GM18498 (cell line): Measurements from ENCODE around the gene KRTAP1-5.
"Not testable (repeated sequence)": the region's sequence is repeated elsewhere in the genome, so short reads cannot be mapped to it uniquely, and the experiment has no call there.

ENCODE experiments used
- ATAC-seq: cut with Tn5 transposase; IDR thresholded peaks from one replicate; pipeline ENCODE4 v1.9.1; 2021; ENCODE audit warnings: mild to moderate bottlenecking, moderate library complexity; ENCODE audit not compliant: unreplicated experiment

KRTAP1-5 gene

GRCh38 chr17:41026715-41027471 lies at the start of gene KRTAP1-5:
KRTAP1-5 (minus strand) TSS chr17:41027208; CDS start chr17:41027155, 53 bp downstream.
- no peak for ATAC-seq

GRCh38 chr17:41076788-41077187 lies 49.8 kb upstream of the KRTAP1-5 start:
- ATAC-seq, result no peak

- no peak for ATAC-seq
These were observed 46.7 kb upstream of the KRTAP1-5 start for GRCh38 chr17:41073676-41074075.

GRCh38 chr17:41071606-41072360 lies 44.8 kb upstream of the KRTAP1-5 start:
- no peak for ATAC-seq

- ATAC-seq, result no peak
These were observed 42.0 kb upstream of the KRTAP1-5 start for GRCh38 chr17:41069031-41069430.

GRCh38 chr17:41067281-41067680 lies 40.3 kb upstream of the KRTAP1-5 start:
- no peak for ATAC-seq

GRCh38 chr17:41065829-41066624 lies 39.0 kb upstream of the KRTAP1-5 start, which contains the start of gene KRTAP2-4:
KRTAP2-4 (minus strand) TSS chr17:41065879; CDS start chr17:41065845, 34 bp downstream.
- ATAC-seq, result no peak

GRCh38 chr17:41065016-41065689 lies 38.1 kb upstream of the KRTAP1-5 start:
- not testable (repeated sequence) for ATAC-seq

GRCh38 chr17:41064301-41064700 lies 37.3 kb upstream of the KRTAP1-5 start:
- ATAC-seq, result no peak

GRCh38 chr17:41063449-41063848 lies 36.4 kb upstream of the KRTAP1-5 start:
- ATAC-seq, result no peak

- no peak for ATAC-seq
These were observed 35.0 kb upstream of the KRTAP1-5 start for GRCh38 chr17:41061964-41062363.

GRCh38 chr17:41060052-41060604 lies 33.1 kb upstream of the KRTAP1-5 start, which contains the start of gene KRTAP2-3:
KRTAP2-3 (minus strand) TSS chr17:41060114; CDS start chr17:41060050, 64 bp downstream.
- no peak for ATAC-seq

GRCh38 chr17:41059276-41060051 lies 32.5 kb upstream of the KRTAP1-5 start:
- ATAC-seq, result not testable (repeated sequence)

GRCh38 chr17:41058741-41059140 lies 31.7 kb upstream of the KRTAP1-5 start:
- no peak for ATAC-seq

- ATAC-seq, result no peak
These were observed 30.5 kb upstream of the KRTAP1-5 start for GRCh38 chr17:41057547-41057946.

GRCh38 chr17:41055130-41055529 lies 28.1 kb upstream of the KRTAP1-5 start, which contains the start of gene KRTAP2-2:
KRTAP2-2 (minus strand) TSS chr17:41055230; CDS start chr17:41055211, 19 bp downstream.
- not testable (repeated sequence) for ATAC-seq

- not testable (repeated sequence) for ATAC-seq
These were observed 27.5 kb upstream of the KRTAP1-5 start for GRCh38 chr17:41054556-41054955.

GRCh38 chr17:41054025-41054424 lies 27.0 kb upstream of the KRTAP1-5 start:
- ATAC-seq, result no peak

GRCh38 chr17:41052566-41052965 lies 25.6 kb upstream of the KRTAP1-5 start:
- no peak for ATAC-seq
